Nephron (organoid): ENCODE measurements around the gene CFL2.

Source experiments
- H3K27ac Mint-ChIP-seq, 3 experiments: 2 replicates each; pipeline ENCODE4 v1.8.0; 2020; ENCODE audit warnings: mixed read lengths in 3 of 3, mild to moderate bottlenecking in 2 of 3, moderate library complexity in 1 of 3
- H3K27me3 Mint-ChIP-seq: 2 replicates; pipeline ENCODE4 v1.8.0; 2021; ENCODE audit warnings: low read depth, mild to moderate bottlenecking, moderate library complexity, mixed read lengths
- H3K36me3 Mint-ChIP-seq: 2 replicates; pipeline ENCODE4 v1.8.0; 2020; ENCODE audit warnings: low read depth, mixed read lengths
- H3K4me1 Mint-ChIP-seq: 2 replicates; pipeline ENCODE4 v1.8.0; 2020; ENCODE audit warnings: mixed read lengths
- H3K4me3 Mint-ChIP-seq, 3 experiments: 2 replicates each; pipeline ENCODE4 v1.8.0; 2020; ENCODE audit warnings: mild to moderate bottlenecking in 3 of 3, mixed read lengths in 3 of 3, moderate library complexity in 2 of 3
- H3K9me3 Mint-ChIP-seq: 2 replicates; pipeline ENCODE4 v1.8.0; 2020; ENCODE audit warnings: mixed read lengths
- CTCF ChIP-seq, 3 experiments: fragments of 200-600 bp; sonication (generic); IDR thresholded peaks; one replicate each; pipeline ENCODE4 v1.5.0; 2021; ENCODE audit warnings: antibody characterized with exemption in 3 of 3; ENCODE audit not compliant: unreplicated experiment in 3 of 3

CFL2 gene

GRCh38 chr14:34713122-34713680, 1.2 kb downstream of the CFL2 start:
- H3K4me3 Mint-ChIP-seq, result peak overlapping the region; percentile 90 to 98 (median 94)
- no peaks in the 10 kb centered on the region for H3K9me3 Mint-ChIP-seq
- H3K36me3 Mint-ChIP-seq, result peaks cover 12% of the 10 kb centered on the region
- peaks cover 5% of the 10 kb centered on the region for H3K27me3 Mint-ChIP-seq
- H3K4me1 Mint-ChIP-seq, result peaks cover 47% of the 10 kb centered on the region
- no peak for TF ChIP-seq CTCF (IDR thresholded peaks at IDR 0.05; ENCODE audit: unreplicated experiment in 3 of 3)
- H3K27ac Mint-ChIP-seq, result peak overlapping the region; percentile 97 to 99 (median 99)

- Mint-ChIP-seq H3K27ac (peak overlapping the region; percentile 47 to 97 (median 90)), H3K36me3 (peaks cover 12% of the 10 kb centered on the region), H3K27me3 (peaks cover 1% of the 10 kb centered on the region), H3K4me3 (peak overlapping the region; percentile 49 to 98 (median 90)), H3K9me3 (no peaks in the 10 kb centered on the region), H3K4me1 (peaks cover 51% of the 10 kb centered on the region)
- TF ChIP-seq CTCF (IDR thresholded peaks at IDR 0.05; ENCODE audit: unreplicated experiment in 3 of 3), result no peak
These were observed 2.3 kb downstream of the CFL2 start for GRCh38 chr14:34711796-34712712.

- H3K36me3 Mint-ChIP-seq, result peaks cover 12% of the 10 kb centered on the region
- peak overlapping the region; percentile 83 to 97 (median 90) for H3K27ac Mint-ChIP-seq
- peak overlapping the region in 2 of 3 experiments; percentile 90 to 98 for H3K4me3 Mint-ChIP-seq
- no peaks in the 10 kb centered on the region for H3K9me3 Mint-ChIP-seq
- peaks cover 54% of the 10 kb centered on the region for H3K4me1 Mint-ChIP-seq
- H3K27me3 Mint-ChIP-seq, result no peaks in the 10 kb centered on the region
- no peak for TF ChIP-seq CTCF (IDR thresholded peaks at IDR 0.05; ENCODE audit: unreplicated experiment in 3 of 3)
These were observed 3.2 kb downstream of the CFL2 start for GRCh38 chr14:34711169-34711568.

GRCh38 chr14:34710744-34711143, 3.6 kb downstream of the CFL2 start:
- TF ChIP-seq CTCF (IDR thresholded peaks at IDR 0.05; ENCODE audit: unreplicated experiment in 3 of 3), result no peak
- H3K36me3 Mint-ChIP-seq, result peaks cover 12% of the 10 kb centered on the region
- H3K27ac Mint-ChIP-seq, result peak overlapping the region; percentile 83 to 97 (median 90)
- H3K27me3 Mint-ChIP-seq, result no peaks in the 10 kb centered on the region
- peak overlapping the region in 2 of 3 experiments; percentile 16 to 52 for H3K4me3 Mint-ChIP-seq
- H3K4me1 Mint-ChIP-seq, result peaks cover 50% of the 10 kb centered on the region
- H3K9me3 Mint-ChIP-seq, result no peaks in the 10 kb centered on the region

- Mint-ChIP-seq H3K4me1 (peaks cover 43% of the 10 kb centered on the region), H3K4me3 (peak overlapping the region in 2 of 3 experiments; percentile 40 to 58), H3K27me3 (no peaks in the 10 kb centered on the region), H3K9me3 (no peaks in the 10 kb centered on the region), H3K27ac (peak overlapping the region; percentile 83 to 97 (median 86)), H3K36me3 (peaks cover 12% of the 10 kb centered on the region)
- no peak for TF ChIP-seq CTCF (IDR thresholded peaks at IDR 0.05; ENCODE audit: unreplicated experiment in 3 of 3)
These were observed 4.4 kb downstream of the CFL2 start for GRCh38 chr14:34710006-34710405.
